Dendritic cell treated with granulocyte-macrophage colony-stimulating factor and Interleukin-4, amounts not matched to agents 40 ng/mL and 50 ng/mL, for 4 days (primary cell): Measurements from ENCODE around the gene HS3ST5.
"Not testable (repeated sequence)": the region's sequence is repeated elsewhere in the genome, so short reads cannot be mapped to it uniquely, and the experiment has no call there.

Experiments used
- H3K27ac Mint-ChIP-seq: one replicate; pipeline ENCODE4 v1.8.0; 2022; ENCODE audit warnings: mild to moderate bottlenecking, mixed read lengths
- H3K27me3 Mint-ChIP-seq: one replicate; pipeline ENCODE4 v1.8.0; 2022; ENCODE audit warnings: mild to moderate bottlenecking, mixed read lengths
- H3K36me3 Mint-ChIP-seq: one replicate; pipeline ENCODE4 v1.8.0; 2022; ENCODE audit warnings: low read depth, mixed read lengths
- H3K4me1 Mint-ChIP-seq: one replicate; pipeline ENCODE4 v1.8.0; 2022; ENCODE audit warnings: low read depth, mixed read lengths
- H3K4me3 Mint-ChIP-seq: one replicate; pipeline ENCODE4 v1.8.0; 2022; ENCODE audit warnings: mild to moderate bottlenecking, moderate library complexity, mixed read lengths
- H3K9me3 Mint-ChIP-seq: one replicate; pipeline ENCODE4 v1.8.0; 2022; ENCODE audit warnings: mixed read lengths
- intact Hi-C: fragments of 100-400 bp; cut with micrococcal nuclease; formaldehyde crosslinking; loops from one replicate; pipeline ENCODE4 v1.15.0; 2022

The HS3ST5 gene

DNA sequence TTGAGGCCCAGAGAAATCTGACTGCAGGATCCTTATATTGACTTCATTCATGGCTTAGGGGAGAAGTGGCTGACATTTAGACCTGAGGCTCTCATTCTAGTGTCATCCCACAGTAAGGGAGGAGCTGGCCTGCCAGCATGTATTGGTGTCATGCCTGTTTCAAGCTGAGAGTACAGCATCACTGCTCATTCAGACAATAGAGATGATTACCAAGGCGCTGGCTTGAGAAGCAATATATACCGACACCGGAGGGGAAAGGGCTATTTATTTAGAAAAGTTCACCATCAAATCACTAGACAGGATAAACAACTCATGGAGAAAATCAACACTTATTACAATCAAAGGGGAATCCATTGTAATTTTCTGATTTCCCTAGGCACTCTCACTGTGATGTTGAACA lies 287.5 kb downstream of the HS3ST5 start:
- no peak overlapping the region for H3K4me3 Mint-ChIP-seq
- no peaks in the 10 kb centered on the region for H3K4me1 Mint-ChIP-seq
- intact Hi-C loops = no loop called here
- H3K27me3 Mint-ChIP-seq = no peaks in the 10 kb centered on the region
- H3K27ac Mint-ChIP-seq = no peak overlapping the region
- no peaks in the 10 kb centered on the region for H3K36me3 Mint-ChIP-seq
- no peaks in the 10 kb centered on the region for H3K9me3 Mint-ChIP-seq

GRCh38 chr6:114053791-114054190 lies 289.0 kb downstream of the HS3ST5 start:
- intact Hi-C loops = no loop called here
- no peaks in the 10 kb centered on the region for H3K4me1 Mint-ChIP-seq
- no peaks in the 10 kb centered on the region for H3K36me3 Mint-ChIP-seq
- H3K27ac Mint-ChIP-seq = no peak overlapping the region
- no peaks in the 10 kb centered on the region for H3K27me3 Mint-ChIP-seq
- no peak overlapping the region for H3K4me3 Mint-ChIP-seq
- no peaks in the 10 kb centered on the region for H3K9me3 Mint-ChIP-seq

- Mint-ChIP-seq H3K27me3 (no peaks in the 10 kb centered on the region), H3K4me3 (no peak overlapping the region), H3K36me3 (no peaks in the 10 kb centered on the region), H3K27ac (no peak overlapping the region), H3K9me3 (no peaks in the 10 kb centered on the region), H3K4me1 (no peaks in the 10 kb centered on the region)
- intact Hi-C loops = no loop called here
Observed at GRCh38 chr6:114052141-114052540, 290.7 kb downstream of the HS3ST5 start.

DNA sequence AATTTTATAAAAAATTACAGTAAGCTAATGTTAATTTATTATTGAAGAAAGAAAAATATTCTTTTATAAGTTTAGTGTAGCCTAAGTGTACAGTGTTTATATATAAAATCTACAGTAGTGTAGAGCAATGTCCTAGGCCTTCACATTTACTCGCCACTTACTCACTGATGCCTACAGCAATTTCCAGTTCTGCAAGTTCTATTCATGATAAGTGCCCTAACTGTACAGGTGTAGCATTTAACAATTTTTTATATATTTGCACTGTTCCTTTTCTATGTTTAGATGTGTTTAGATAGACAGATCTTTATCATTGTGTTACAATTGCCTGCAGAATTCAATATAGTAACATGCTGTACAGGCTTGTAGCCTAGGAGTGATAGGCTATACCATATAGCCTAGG lies 291.8 kb downstream of the HS3ST5 start:
- H3K36me3 Mint-ChIP-seq = no peaks in the 10 kb centered on the region
- intact Hi-C loops = no loop called here
- no peaks in the 10 kb centered on the region for H3K27me3 Mint-ChIP-seq
- H3K4me1 Mint-ChIP-seq = no peaks in the 10 kb centered on the region
- H3K9me3 Mint-ChIP-seq = no peaks in the 10 kb centered on the region
- H3K4me3 Mint-ChIP-seq = no peak overlapping the region
- H3K27ac Mint-ChIP-seq = no peak overlapping the region

- Mint-ChIP-seq H3K4me3 (no peak overlapping the region), H3K9me3 (no peaks in the 10 kb centered on the region), H3K4me1 (no peaks in the 10 kb centered on the region), H3K36me3 (no peaks in the 10 kb centered on the region), H3K27ac (no peak overlapping the region), H3K27me3 (no peaks in the 10 kb centered on the region)
- intact Hi-C loops = no loop called here
Observed at GRCh38 chr6:114049367-114049966, 293.4 kb downstream of the HS3ST5 start.

DNA sequence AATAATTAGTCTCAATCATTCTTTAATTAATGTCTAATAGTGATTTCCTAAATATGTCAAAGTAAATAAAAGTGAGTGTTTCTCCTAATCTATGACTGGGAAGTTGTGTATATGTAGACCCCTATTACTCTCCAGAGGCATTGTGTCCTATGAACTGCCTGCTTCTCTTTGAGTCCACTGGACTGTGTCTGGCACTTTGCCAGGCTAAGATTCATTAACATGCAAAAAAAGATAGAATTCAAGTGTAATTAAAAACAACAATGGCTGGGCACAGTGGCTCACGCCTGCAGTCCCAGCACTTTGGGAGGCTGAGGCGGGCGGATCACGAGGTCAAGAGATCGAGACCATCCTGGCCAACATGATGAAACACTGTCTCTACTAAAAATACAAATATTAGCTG lies 298.3 kb downstream of the HS3ST5 start:
- H3K27me3 Mint-ChIP-seq, H3K9me3 Mint-ChIP-seq, intact Hi-C loops, H3K4me3 Mint-ChIP-seq, H3K36me3 Mint-ChIP-seq, H3K4me1 Mint-ChIP-seq, H3K27ac Mint-ChIP-seq: not testable (repeated sequence)

DNA sequence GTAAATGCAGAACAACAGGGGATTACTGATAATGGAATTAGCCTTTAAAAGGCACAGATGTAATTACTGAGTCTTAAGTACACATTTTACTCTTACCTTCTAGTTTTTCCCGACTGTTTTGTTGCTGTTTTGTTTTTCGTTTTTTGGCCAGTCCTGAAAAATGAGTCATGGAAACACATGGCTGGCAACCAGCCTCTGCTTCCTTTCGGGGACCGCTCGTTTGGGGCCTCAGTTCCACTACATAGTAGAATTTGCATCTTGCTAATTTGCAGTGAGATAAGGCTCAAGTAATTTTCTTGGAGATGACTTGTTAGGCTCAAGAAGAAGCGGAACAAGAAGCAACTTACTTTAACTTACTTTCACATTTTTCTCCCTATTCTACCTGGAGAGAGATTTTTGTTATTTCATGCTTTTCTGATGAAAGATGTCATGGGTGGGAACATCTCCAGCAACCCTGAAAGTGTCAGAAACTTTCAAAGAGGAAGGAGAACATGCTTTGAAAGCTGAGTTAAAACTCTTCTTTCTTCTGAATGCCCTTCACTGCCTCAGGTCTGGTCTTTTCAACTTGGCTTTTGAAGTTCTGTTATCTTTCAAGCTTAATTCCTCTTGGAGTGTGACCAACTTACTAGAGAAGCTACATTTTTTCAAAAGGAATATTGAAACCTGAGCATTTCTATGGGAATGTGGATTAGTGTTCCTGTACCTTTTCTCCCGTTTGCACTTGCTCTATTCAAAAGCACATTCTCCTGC lies 300.4 kb downstream of the HS3ST5 start:
- no peak overlapping the region for H3K4me3 Mint-ChIP-seq
- intact Hi-C loops = no loop called here
- H3K27ac Mint-ChIP-seq = no peak overlapping the region
- H3K27me3 Mint-ChIP-seq = no peaks in the 10 kb centered on the region
- peaks cover 5% of the 10 kb centered on the region for H3K4me1 Mint-ChIP-seq
- H3K36me3 Mint-ChIP-seq = no peaks in the 10 kb centered on the region
- no peaks in the 10 kb centered on the region for H3K9me3 Mint-ChIP-seq

- Mint-ChIP-seq H3K4me3 (no peak overlapping the region), H3K27me3 (no peaks in the 10 kb centered on the region), H3K27ac (no peak overlapping the region), H3K4me1 (peaks cover 5% of the 10 kb centered on the region), H3K36me3 (no peaks in the 10 kb centered on the region), H3K9me3 (no peaks in the 10 kb centered on the region)
- intact Hi-C loops = no loop called here
Observed at GRCh38 chr6:114040871-114041270, 302.0 kb downstream of the HS3ST5 start.

DNA sequence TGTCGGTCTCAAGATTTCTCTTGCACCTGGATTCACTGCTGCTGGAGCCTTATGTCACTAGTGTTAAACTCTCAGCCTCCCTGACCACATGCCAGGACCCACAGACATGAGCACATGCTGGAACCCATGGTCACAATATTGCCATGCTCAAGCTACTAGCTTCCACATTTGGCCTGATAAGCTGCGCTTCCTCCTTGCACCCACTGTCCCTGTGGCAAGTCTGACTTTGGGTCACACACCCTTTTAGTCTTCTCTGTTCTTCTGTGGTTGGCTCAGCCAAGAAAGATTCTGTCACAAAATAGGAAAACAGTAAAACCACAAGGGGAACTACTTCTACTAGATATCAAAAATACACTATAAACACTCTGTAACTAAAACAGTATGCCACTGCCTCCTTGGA lies 303.0 kb downstream of the HS3ST5 start:
- Mint-ChIP-seq H3K36me3 (no peaks in the 10 kb centered on the region), H3K4me1 (peaks cover 5% of the 10 kb centered on the region), H3K4me3 (no peak overlapping the region), H3K9me3 (no peaks in the 10 kb centered on the region), H3K27ac (no peak overlapping the region), H3K27me3 (no peaks in the 10 kb centered on the region)
- intact Hi-C loops = no loop called here

- H3K4me1 Mint-ChIP-seq = no peaks in the 10 kb centered on the region
- intact Hi-C loops = no loop called here
Observed at GRCh38 chr6:114033606-114034005, 309.2 kb downstream of the HS3ST5 start.

GRCh38 chr6:114032721-114033120 lies 310.1 kb downstream of the HS3ST5 start:
- no peaks in the 10 kb centered on the region for H3K4me1 Mint-ChIP-seq
- no peak overlapping the region for H3K27ac Mint-ChIP-seq
- no peak overlapping the region for H3K4me3 Mint-ChIP-seq
- H3K36me3 Mint-ChIP-seq = no peaks in the 10 kb centered on the region
- no peaks in the 10 kb centered on the region for H3K27me3 Mint-ChIP-seq
- intact Hi-C loops = no loop called here
- no peaks in the 10 kb centered on the region for H3K9me3 Mint-ChIP-seq

More at GRCh38 chr6:114033606-114034005, 309.2 kb downstream of the HS3ST5 start:
- Mint-ChIP-seq H3K27me3 (no peaks in the 10 kb centered on the region), H3K36me3 (no peaks in the 10 kb centered on the region), H3K27ac (no peak overlapping the region), H3K9me3 (no peaks in the 10 kb centered on the region), H3K4me3 (no peak overlapping the region)

- no peak overlapping the region for H3K4me3 Mint-ChIP-seq
- no peak overlapping the region for H3K27ac Mint-ChIP-seq
- no peaks in the 10 kb centered on the region for H3K36me3 Mint-ChIP-seq
- no peaks in the 10 kb centered on the region for H3K4me1 Mint-ChIP-seq
- intact Hi-C loops = no loop called here
- no peaks in the 10 kb centered on the region for H3K27me3 Mint-ChIP-seq
- no peaks in the 10 kb centered on the region for H3K9me3 Mint-ChIP-seq
Observed at GRCh38 chr6:114030767-114031166, 312.1 kb downstream of the HS3ST5 start.

GRCh38 chr6:114024746-114025145 lies 318.1 kb downstream of the HS3ST5 start:
- Mint-ChIP-seq H3K4me1 (no peaks in the 10 kb centered on the region), H3K4me3 (no peak overlapping the region), H3K36me3 (no peaks in the 10 kb centered on the region), H3K9me3 (no peaks in the 10 kb centered on the region), H3K27ac (no peak overlapping the region), H3K27me3 (no peaks in the 10 kb centered on the region)
- intact Hi-C loops = no loop called here

- Mint-ChIP-seq H3K4me1 (no peaks in the 10 kb centered on the region), H3K27ac (no peak overlapping the region), H3K27me3 (no peaks in the 10 kb centered on the region), H3K36me3 (no peaks in the 10 kb centered on the region), H3K9me3 (no peaks in the 10 kb centered on the region), H3K4me3 (no peak overlapping the region)
- intact Hi-C loops = no loop called here
Observed at GRCh38 chr6:114020196-114020595, 322.6 kb downstream of the HS3ST5 start.

GRCh38 chr6:114017146-114017545 lies 325.7 kb downstream of the HS3ST5 start:
- H3K27me3 Mint-ChIP-seq, H3K36me3 Mint-ChIP-seq, H3K27ac Mint-ChIP-seq, H3K9me3 Mint-ChIP-seq, H3K4me1 Mint-ChIP-seq, H3K4me3 Mint-ChIP-seq, intact Hi-C loops: not testable (repeated sequence)
